Left cardiac atrium (tissue), 4 donors: ENCODE data around the gene HSPA1L. TPM values are rescaled to one million over a fixed set of nuclear protein-coding genes. Genes with fewer than 3 reads are reported as not detected.

ENCODE experiments used
- ATAC-seq, 2 donors: fragments of 200-7000 bp; cut with Tn5 transposase; one replicate each; pipeline ENCODE4 v1.9.1; 2020; ENCODE audit warnings: mild to moderate bottlenecking in 2 of 2, moderate library complexity in 2 of 2
- DNase-seq: peaks from one replicate; pipeline ENCODE4 v3.0.0-alpha.2; 2020
- intact Hi-C, 2 donors: fragments of 100-400 bp; cut with DNase I; formaldehyde crosslinking; loops; one replicate each; pipeline versions ENCODE4 v1.14.1 to v1.15.1; 2022 to 2023
- total RNA-seq, 2 donors: library from RNA; stranded (reverse); fragmentation: NEBNext Ultra II Directional; extraction: Animal tissue kit (Norgen Biotek cat#: 25700); gene quantifications; one replicate each; pipeline ENCODE4 v1.2.1, GENCODE V29; 2021
- donor health status: DM: no; HTN: yes; CAD: no.
- donor health status: DM: no; HTN: yes; CAD: no; lungs with severe emphysema.
- donor health status: DM: yes; HTN: yes; CAD: no.
- donor health status: Dilated cardiomyopathy.

The HSPA1L gene
- total RNA-seq, 2 donors from 2014 or later = 1.1 to 2.6 TPM

GRCh38 chr6:31760790-31761189 lies 54.3 kb downstream of the HSPA1L start:
- no peak for ATAC-seq
- intact Hi-C loops = no loop called here
- DNase-seq = no peak

Other genes with a start within 250 kb of the HSPA1L start
- gene LTA, start 243.0 kb downstream of the HSPA1L start, total RNA-seq = not detected
- gene TNF, start 239.7 kb downstream of the HSPA1L start, total RNA-seq = under 1 TPM; 0.53 to 0.92 TPM
- 1 to 10 TPM in 1 of 2 donors, under 1 TPM in 1; 0.84 to 1.4 TPM for gene LTB, start 232.9 kb downstream of the HSPA1L start, total RNA-seq
- 10 to 100 TPM in 1 of 2 donors, 1 to 10 TPM in 1; 9.4 to 16.0 TPM for gene LST1, start 229.0 kb downstream of the HSPA1L start, total RNA-seq
- under 1 TPM in 1 of 2 donors, not detected in 1; 0.47 TPM for gene NCR3, start 222.3 kb downstream of the HSPA1L start, total RNA-seq
- 10 to 100 TPM; 17.0 to 37.4 TPM for gene AIF1, start 200.0 kb downstream of the HSPA1L start, total RNA-seq
- gene PRRC2A, start 194.6 kb downstream of the HSPA1L start, total RNA-seq = 100 to 1,000 TPM in 1 of 2 donors, 10 to 100 TPM in 1; 85.0 to 108 TPM
- gene BAG6, start 162.6 kb downstream of the HSPA1L start, total RNA-seq = 100 to 1,000 TPM; 206 to 294 TPM
- 1 to 10 TPM; 1.4 to 1.7 TPM for gene APOM, start 159.4 kb downstream of the HSPA1L start, total RNA-seq
- gene C6orf47, start 154.5 kb downstream of the HSPA1L start, total RNA-seq = 10 to 100 TPM; 17.5 to 20.1 TPM
- gene GPANK1, start 150.3 kb downstream of the HSPA1L start, total RNA-seq = 10 to 100 TPM; 12.3 to 15.7 TPM
- 100 to 1,000 TPM in 1 of 2 donors, 10 to 100 TPM in 1; 84.8 to 116 TPM for gene CSNK2B, start 149.2 kb downstream of the HSPA1L start, total RNA-seq
- gene LY6G5B, start 145.3 kb downstream of the HSPA1L start, total RNA-seq = 1 to 10 TPM; 3.2 to 8.8 TPM
- 1 to 10 TPM; 2.2 to 2.5 TPM for gene LY6G5C, start 134.2 kb downstream of the HSPA1L start, total RNA-seq
- 10 to 100 TPM; 33.5 to 36.3 TPM for gene ABHD16A, start 112.0 kb downstream of the HSPA1L start, total RNA-seq
- gene LY6G6F, start 108.4 kb downstream of the HSPA1L start, total RNA-seq = not detected
- gene LY6G6D, start 99.9 kb downstream of the HSPA1L start, total RNA-seq = not detected
- gene LY6G6C, start 93.5 kb downstream of the HSPA1L start, total RNA-seq = not detected
- gene MPIG6B, start 91.9 kb downstream of the HSPA1L start, total RNA-seq = under 1 TPM; 0.39 to 0.41 TPM
- gene DDAH2, start 86.0 kb downstream of the HSPA1L start, total RNA-seq = 10 to 100 TPM; 55.6 to 56.2 TPM
- 100 to 1,000 TPM; 151 to 196 TPM for gene CLIC1, start 78.8 kb downstream of the HSPA1L start, total RNA-seq
- 1 to 10 TPM; 2.6 to 3.0 TPM for gene MSH5, start 75.3 kb downstream of the HSPA1L start, total RNA-seq
- gene SAPCD1, start 52.6 kb downstream of the HSPA1L start, total RNA-seq = under 1 TPM; 0.71 to 0.73 TPM
- 1 to 10 TPM; 4.8 to 6.2 TPM for gene VWA7, start 38.0 kb downstream of the HSPA1L start, total RNA-seq
- gene VARS1, start 19.5 kb downstream of the HSPA1L start, total RNA-seq = 10 to 100 TPM; 24.8 to 39.3 TPM
- gene LSM2, start 8.3 kb downstream of the HSPA1L start, total RNA-seq = 10 to 100 TPM; 24.3 to 29.4 TPM
- 100 to 1,000 TPM; 197 to 288 TPM for gene HSPA1A, start 260 bp upstream of the HSPA1L start, total RNA-seq
- gene HSPA1B, start 12.5 kb upstream of the HSPA1L start, total RNA-seq = 100 to 1,000 TPM; 142 to 192 TPM
- gene NEU1, start 47.5 kb upstream of the HSPA1L start, total RNA-seq = 10 to 100 TPM; 26.8 to 31.8 TPM
- not detected for gene SLC44A4, start 63.7 kb upstream of the HSPA1L start, total RNA-seq
- 10 to 100 TPM; 12.9 to 20.2 TPM for gene EHMT2, start 82.4 kb upstream of the HSPA1L start, total RNA-seq
- 1 to 10 TPM; 2.5 to 4.6 TPM for gene ZBTB12, start 86.8 kb upstream of the HSPA1L start, total RNA-seq
- gene C2, start 112.4 kb upstream of the HSPA1L start, total RNA-seq = 10 to 100 TPM; 12.3 to 30.0 TPM
- gene CFB, start 130.8 kb upstream of the HSPA1L start, total RNA-seq = 100 to 1,000 TPM in 1 of 2 donors, 10 to 100 TPM in 1; 50.3 to 113 TPM
- 10 to 100 TPM; 39.8 to 53.7 TPM for gene NELFE, start 143.7 kb upstream of the HSPA1L start, total RNA-seq
- 10 to 100 TPM; 36.8 to 45.1 TPM for gene SKIC2, start 143.9 kb upstream of the HSPA1L start, total RNA-seq
- gene DXO, start 156.9 kb upstream of the HSPA1L start, total RNA-seq = 10 to 100 TPM; 12.8 to 20.9 TPM
- 100 to 1,000 TPM; 199 to 206 TPM for gene C4A, start 166.8 kb upstream of the HSPA1L start, total RNA-seq
- gene C4B, start 199.5 kb upstream of the HSPA1L start, total RNA-seq = 100 to 1,000 TPM; 177 to 235 TPM
- 10 to 100 TPM in 1 of 2 donors, 1 to 10 TPM in 1; 2.0 to 10.3 TPM for gene CYP21A2, start 223.1 kb upstream of the HSPA1L start, total RNA-seq